GM23338 (cell line): ENCODE measurements around the gene LCE2C.

ENCODE experiments used
- CREB1 ChIP-seq: fragments of 250-450 bp; sonication (Bioruptor Pico); IDR thresholded peaks from 2 replicates; pipeline ENCODE4 v1.5.0; 2020; ENCODE audit warnings: low read depth, mild to moderate bottlenecking, moderate library complexity
- CTCF ChIP-seq, 2 experiments: fragments of 200-600 bp in 1 of 2; sonication (generic) in 1 of 2; conservative IDR thresholded peaks; 2 replicates each; pipeline versions ENCODE4 v1.5.1 to v1.6.1; 2016 to 2017; ENCODE audit warnings: antibody characterized with exemption in 2 of 2, low read depth in 2 of 2, mild to moderate bottlenecking in 2 of 2, moderate library complexity in 1 of 2
- EZH2 ChIP-seq: fragments of 200-600 bp; sonication (generic); IDR thresholded peaks from one replicate; pipeline ENCODE4 v1.8.0; 2017; ENCODE audit warnings: antibody characterized with exemption, mild to moderate bottlenecking, low read depth; ENCODE audit not compliant: unreplicated experiment
- EZH2phosphoT487 ChIP-seq: fragments of 200-600 bp; sonication (generic); IDR thresholded peaks from one replicate; pipeline ENCODE4 v1.8.1; 2018; ENCODE audit warnings: antibody characterized with exemption; ENCODE audit not compliant: unreplicated experiment
- JUNB ChIP-seq: IDR thresholded peaks from one replicate; pipeline ENCODE4 v1.6.1; 2016; ENCODE audit warnings: antibody characterized with exemption; ENCODE audit not compliant: unreplicated experiment
- POLR2AphosphoS5 ChIP-seq: IDR thresholded peaks from 2 replicates; pipeline ENCODE4 v1.6.1; 2016; ENCODE audit warnings: antibody characterized with exemption, low read depth
- ZNF331 ChIP-seq: fragments of 250-450 bp; sonication (Bioruptor Pico); IDR thresholded peaks from 2 replicates; pipeline ENCODE4 v1.5.0; 2020; ENCODE audit warnings: low read depth, mild to moderate bottlenecking, moderate library complexity
- TF ChIP-seq, protein P1 (sequence below): IDR thresholded peaks from one replicate; pipeline ENCODE4 v1.6.1; 2018; ENCODE audit warnings: antibody characterized with exemption; ENCODE audit not compliant: unreplicated experiment

- no peak for TF ChIP-seq CTCF (conservative IDR thresholded peaks at IDR 0.05; ENCODE audit: low read depth in 2 of 2)
- TF ChIP-seq, protein P1, sequence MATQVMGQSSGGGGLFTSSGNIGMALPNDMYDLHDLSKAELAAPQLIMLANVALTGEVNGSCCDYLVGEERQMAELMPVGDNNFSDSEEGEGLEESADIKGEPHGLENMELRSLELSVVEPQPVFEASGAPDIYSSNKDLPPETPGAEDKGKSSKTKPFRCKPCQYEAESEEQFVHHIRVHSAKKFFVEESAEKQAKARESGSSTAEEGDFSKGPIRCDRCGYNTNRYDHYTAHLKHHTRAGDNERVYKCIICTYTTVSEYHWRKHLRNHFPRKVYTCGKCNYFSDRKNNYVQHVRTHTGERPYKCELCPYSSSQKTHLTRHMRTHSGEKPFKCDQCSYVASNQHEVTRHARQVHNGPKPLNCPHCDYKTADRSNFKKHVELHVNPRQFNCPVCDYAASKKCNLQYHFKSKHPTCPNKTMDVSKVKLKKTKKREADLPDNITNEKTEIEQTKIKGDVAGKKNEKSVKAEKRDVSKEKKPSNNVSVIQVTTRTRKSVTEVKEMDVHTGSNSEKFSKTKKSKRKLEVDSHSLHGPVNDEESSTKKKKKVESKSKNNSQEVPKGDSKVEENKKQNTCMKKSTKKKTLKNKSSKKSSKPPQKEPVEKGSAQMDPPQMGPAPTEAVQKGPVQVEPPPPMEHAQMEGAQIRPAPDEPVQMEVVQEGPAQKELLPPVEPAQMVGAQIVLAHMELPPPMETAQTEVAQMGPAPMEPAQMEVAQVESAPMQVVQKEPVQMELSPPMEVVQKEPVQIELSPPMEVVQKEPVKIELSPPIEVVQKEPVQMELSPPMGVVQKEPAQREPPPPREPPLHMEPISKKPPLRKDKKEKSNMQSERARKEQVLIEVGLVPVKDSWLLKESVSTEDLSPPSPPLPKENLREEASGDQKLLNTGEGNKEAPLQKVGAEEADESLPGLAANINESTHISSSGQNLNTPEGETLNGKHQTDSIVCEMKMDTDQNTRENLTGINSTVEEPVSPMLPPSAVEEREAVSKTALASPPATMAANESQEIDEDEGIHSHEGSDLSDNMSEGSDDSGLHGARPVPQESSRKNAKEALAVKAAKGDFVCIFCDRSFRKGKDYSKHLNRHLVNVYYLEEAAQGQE = no peak
- TF ChIP-seq POLR2AphosphoS5 = no peak
- TF ChIP-seq ZNF331 (CRISPR knock-in tag) = no peak
- TF ChIP-seq EZH2phosphoT487 = no peak
- TF ChIP-seq CREB1 (CRISPR knock-in tag) = no peak
- no peak for TF ChIP-seq EZH2
- TF ChIP-seq JUNB = no peak
Observed at GRCh38 chr1:152657677-152658076, 17.4 kb upstream of the LCE2C start.
